Hematopoietic multipotent progenitor cell treated with erythropoietin and hydrocortisone succinate and interleukin-3 and kit ligand, for 15 days (in vitro differentiated cells): ENCODE measurements around the gene CADM1.

Experiments
- DNase-seq: peaks from one replicate; pipeline ENCODE4 v3.0.0-alpha.2; 2015; ENCODE audit warnings: low spot score

CADM1 gene

GRCh38 chr11:115349335-115350017 is 154.7 kb downstream of the CADM1 start:
- no peak for DNase-seq

DNA sequence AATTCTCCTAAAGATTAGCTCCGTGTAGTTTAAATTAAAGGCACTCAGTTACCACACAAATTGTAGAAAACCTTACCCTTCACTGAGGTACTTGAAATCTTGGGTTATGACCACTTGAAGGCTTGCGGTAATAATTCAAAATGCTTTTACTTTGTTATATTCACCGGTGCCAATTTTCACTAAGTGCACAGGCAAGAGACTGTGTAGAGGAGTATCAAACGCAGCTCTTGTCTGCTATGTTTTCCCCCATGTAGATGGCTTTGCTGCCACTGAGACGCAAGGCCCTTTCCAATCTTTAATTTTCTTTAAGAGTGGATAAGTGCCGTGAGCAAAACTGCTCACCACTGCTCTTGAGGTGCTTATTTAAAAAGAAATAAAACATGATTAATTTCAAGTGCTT is 155.8 kb downstream of the CADM1 start:
- no peak for DNase-seq

- DNase-seq: no peak
Observed at GRCh38 chr11:115347106-115347505, 157.1 kb downstream of the CADM1 start.

GRCh38 chr11:115345840-115346239 is 158.4 kb downstream of the CADM1 start:
- no peak for DNase-seq

- DNase-seq: no peak
Observed at GRCh38 chr11:115345361-115345760, 158.9 kb downstream of the CADM1 start.

DNA sequence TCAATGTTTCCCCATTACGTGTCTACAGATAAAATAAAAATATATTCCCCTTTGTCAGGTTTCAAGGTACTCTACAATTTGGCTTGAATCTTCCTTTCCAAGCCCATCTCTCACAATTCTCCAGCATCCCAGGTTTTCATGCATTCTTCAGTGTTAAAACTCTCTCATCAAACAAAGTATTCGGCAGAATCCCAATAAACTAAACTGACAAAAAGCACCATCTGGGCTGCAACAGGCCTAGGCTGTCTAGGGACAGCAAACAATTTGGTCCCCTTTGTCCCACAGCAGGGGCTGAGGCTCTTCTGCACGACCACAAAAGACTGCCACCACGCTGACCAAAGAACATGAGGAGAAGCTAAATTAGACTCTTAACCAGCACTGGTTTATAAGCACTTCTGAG is 159.4 kb downstream of the CADM1 start:
- no peak for DNase-seq

- DNase-seq: no peak
Observed at GRCh38 chr11:115342142-115342541, 162.1 kb downstream of the CADM1 start.

DNA sequence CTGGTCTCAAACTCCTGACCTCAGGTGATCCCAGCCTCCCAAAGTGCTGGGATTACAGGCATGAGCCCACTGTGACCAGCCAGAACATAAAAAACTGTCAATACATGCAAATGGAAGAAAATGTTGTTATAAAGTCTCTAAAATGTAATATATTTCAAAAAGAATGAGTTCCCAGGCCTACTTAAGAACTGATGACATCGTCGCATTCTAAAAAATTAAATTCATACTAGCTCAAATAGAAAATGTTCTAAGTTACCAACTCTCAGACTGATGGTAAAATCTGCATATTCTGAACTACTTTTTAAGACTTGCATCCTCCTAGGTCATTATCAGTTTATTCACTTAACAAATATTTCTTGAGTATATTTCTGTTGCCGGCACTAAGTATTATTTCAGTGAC is 163.3 kb downstream of the CADM1 start:
- no peak for DNase-seq

DNA sequence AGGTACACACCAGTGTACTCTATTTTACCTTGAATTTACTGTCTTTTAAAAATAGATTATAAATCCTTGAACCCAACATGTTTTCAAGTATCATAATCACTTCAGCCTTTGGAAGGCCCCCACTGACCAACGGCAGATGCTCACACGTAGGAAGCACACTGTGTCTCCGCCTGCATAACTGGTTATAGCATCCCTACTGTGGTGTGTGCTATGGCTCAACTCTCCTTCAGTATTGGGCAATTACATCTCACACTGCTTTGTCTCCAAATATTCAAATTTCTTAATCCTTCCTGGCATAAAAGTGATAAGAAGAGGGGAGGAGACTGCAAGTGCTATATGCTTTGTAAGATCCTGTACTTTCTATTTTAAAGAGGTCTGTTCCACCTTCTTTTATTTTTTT is 165.7 kb downstream of the CADM1 start:
- no peak for DNase-seq

DNA sequence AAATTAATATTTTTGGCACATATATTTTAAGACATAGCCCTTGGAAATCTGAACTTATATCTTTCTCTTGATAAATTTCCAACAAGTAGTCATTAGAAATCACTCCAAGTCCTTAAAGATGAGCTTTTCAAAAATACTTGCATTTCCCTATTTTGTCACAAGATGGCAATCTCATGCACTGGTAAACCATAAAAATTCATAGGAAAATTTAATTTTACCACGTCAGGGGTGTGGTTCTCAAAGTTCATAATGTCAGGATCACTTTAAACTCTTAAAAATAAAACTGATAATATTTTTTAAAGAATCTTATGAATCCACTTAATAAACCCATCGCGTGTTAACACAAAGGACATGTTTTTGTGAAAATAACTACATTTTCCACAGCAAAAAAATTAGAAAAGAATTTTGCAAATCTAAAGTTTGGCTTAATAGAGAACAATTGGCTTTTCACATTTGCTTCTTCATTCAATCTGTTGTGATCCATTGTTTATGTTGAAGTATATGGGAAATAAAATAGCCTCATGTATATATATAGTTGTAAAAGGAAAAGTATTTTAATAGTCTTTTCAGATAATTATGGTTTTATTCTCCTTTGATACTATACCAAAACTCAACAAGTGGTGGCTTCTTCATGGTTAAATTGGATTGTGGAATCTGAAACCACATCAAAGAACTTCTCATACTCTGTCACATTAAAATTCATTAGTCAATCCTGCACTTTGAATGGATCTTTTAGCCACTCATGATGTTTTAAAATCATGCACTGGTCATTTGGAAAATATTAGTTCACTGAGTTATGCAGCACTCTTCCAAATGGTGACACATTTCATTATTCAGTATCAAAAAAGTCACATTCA is 169.1 kb downstream of the CADM1 start:
- DNase-seq: no peak

DNA sequence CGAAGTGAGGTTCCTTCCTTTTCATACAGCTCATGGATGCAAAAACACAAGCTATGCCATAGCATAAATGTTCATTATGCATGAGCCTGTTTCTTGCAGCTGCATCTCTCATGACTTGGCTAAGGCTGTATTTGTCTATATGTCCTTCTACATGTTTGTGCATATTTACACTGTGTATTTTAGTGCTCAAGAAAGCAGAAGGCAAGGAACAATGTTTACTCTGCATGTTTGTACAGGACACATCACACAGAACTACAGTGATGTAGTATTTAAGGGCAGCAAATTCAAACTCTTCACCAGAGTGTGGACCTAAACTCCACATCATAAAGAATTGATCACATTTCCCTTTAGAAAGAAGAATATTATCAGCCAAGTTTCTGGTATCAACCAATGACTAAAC is 170.3 kb downstream of the CADM1 start:
- no peak for DNase-seq

DNA sequence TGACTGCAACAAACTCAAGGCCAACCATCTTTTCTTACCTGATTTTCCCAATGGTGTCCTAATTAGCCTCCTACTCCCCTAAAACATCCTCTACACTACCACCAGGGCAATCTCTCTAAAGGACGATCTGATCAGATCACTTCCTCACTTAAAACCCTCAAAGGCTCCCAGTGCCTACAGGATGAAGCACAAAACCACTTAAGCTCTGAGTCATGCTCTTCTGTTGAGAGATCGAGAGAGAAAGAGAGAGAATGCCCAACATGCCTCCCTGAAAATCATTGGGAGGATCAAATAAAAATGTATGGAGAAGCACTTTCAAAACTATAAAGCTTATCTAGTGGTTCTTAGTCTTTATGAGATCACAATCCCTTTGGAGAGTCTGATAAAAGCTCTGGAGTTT is 171.1 kb downstream of the CADM1 start:
- DNase-seq: no peak

GRCh38 chr11:115330684-115331482 is 173.3 kb downstream of the CADM1 start:
- DNase-seq: no peak

DNA sequence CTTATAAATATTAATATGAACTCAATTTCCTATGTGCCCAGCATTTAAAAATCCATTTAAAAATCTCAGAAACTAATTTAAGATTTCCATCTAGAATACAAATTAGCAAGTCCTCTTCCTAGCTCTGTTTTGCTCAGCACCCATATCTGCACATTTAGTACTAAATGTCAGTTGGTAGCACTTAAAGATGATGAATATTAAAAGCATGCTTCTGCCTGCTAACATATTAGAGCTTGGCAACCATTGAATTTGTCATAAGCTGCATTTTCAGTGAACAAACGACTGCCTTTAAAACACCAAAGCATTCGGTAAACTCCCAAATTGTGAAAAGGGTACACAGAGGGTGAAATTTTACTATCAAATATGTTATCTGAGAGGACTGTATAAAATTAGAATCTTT is 177.7 kb downstream of the CADM1 start:
- no peak for DNase-seq

DNA sequence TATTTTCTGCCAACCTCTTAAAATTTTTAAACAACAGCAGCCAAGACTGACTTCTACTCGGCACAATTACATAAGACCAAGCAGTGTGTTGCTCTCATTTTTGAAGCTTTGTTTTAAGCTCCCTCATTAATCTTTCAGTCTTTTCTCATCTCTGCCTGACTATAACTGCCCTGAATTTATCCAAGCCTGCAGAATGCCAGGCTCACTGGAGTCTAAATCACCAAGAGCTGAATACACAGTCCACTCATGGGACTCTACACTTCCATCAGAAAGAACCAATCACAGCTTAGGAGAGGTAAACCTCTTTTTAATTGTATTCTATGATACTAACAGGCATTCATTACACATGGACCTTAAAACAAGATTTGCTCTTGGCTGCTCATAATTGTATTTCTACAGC is 178.7 kb downstream of the CADM1 start:
- no peak for DNase-seq

GRCh38 chr11:115324581-115325432 is 179.4 kb downstream of the CADM1 start:
- DNase-seq: peak; percentile 18

- DNase-seq: no peak
Observed at GRCh38 chr11:115322553-115323203, 181.5 kb downstream of the CADM1 start.

DNA sequence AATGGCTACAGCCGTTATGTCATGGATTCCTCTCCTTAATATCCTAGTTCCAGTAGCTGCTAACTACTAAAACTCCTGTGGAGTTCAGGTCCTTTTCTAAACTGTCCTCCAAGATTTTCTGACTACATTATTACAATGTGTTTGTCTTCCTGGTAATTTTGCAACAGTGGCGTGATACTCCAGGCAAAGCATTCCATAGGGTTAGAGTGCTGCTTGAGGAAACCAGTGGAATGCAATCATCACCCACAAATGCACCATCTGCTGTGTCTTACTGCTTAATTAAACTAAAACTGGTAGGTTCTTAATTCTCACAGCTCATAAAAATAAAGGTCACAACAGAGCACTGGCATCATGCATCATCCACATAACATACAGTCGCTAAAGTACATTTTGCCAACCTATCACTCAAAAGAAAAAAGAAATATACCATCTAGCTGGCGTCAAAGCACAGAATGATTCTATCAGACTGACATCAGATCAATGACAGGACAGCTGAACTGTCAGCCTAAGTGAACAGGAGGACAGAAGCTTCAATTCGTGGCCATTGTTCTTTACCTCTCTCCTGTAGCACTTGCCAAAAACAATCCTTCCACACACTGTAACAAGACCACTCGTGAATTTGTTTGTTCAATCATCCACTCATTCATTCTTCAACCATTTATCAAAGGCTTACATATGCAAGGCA is 182.5 kb downstream of the CADM1 start:
- DNase-seq: no peak

DNA sequence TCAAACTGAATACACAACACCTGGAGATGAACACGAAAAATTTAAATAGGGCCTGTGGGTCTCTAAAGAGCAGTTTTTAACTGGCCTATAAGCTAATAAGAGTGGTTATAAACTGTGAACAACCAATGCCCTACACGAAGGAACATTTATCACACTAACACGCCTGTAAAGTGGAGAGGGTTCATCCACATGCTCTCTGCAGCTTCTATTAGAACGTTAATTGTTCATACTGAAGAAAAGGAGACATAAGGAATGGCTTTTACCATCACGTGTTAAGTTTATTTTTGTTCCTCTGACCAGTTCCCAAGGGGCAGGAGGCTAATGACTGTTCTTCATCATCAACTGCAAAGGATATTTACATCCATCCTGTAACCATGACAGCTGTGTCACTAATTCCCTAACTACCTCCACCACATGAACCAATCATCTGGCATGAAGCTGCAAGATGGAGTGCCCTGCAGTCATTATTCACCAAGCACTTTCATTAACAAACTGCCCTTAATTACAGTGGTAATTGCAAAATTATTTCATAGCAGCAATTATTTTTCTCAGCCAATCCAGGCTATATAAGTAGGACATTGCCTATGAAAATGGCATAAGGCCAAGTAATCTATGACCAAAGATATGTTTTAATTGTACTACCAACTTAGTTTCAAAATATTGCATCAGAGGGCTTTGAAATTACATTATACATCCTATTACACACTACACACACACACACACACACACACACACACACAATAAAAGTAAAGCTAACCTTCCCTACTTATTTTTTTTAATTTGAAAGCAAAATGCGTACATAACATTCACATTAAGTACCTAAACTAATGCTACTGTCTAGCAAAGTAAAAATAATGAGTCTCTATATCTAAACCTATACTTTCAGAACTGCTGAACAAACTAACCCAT is 186.7 kb downstream of the CADM1 start:
- DNase-seq: no peak

GRCh38 chr11:115316696-115317095 is 187.5 kb downstream of the CADM1 start:
- no peak for DNase-seq
